ENCODE data around the gene KLHDC8A.

GRCh38 chr1:205310976-205311704, 45.6 kb downstream of the KLHDC8A start:
- TF ChIP-seq, protein P1, sequence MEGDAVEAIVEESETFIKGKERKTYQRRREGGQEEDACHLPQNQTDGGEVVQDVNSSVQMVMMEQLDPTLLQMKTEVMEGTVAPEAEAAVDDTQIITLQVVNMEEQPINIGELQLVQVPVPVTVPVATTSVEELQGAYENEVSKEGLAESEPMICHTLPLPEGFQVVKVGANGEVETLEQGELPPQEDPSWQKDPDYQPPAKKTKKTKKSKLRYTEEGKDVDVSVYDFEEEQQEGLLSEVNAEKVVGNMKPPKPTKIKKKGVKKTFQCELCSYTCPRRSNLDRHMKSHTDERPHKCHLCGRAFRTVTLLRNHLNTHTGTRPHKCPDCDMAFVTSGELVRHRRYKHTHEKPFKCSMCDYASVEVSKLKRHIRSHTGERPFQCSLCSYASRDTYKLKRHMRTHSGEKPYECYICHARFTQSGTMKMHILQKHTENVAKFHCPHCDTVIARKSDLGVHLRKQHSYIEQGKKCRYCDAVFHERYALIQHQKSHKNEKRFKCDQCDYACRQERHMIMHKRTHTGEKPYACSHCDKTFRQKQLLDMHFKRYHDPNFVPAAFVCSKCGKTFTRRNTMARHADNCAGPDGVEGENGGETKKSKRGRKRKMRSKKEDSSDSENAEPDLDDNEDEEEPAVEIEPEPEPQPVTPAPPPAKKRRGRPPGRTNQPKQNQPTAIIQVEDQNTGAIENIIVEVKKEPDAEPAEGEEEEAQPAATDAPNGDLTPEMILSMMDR (IDR thresholded peaks at IDR 0.05): no peak
- TF ChIP-seq POLR2A (IDR thresholded peaks at IDR 0.05) (no peak), POLR2AphosphoS5 (IDR thresholded peaks at IDR 0.05) (no peak)

All from prostate gland (tissue), 2 donors.